GM23338 (cell line): ENCODE results near the gene NTN1. TPM values are rescaled to one million over a fixed set of nuclear protein-coding genes. Genes with fewer than 3 reads are reported as not detected.
A peak's percentile ranks its signal among the peaks of the same experiment; 100 is the strongest.

Experiments used
- ATAC-seq: fragments of 200-7000 bp; cut with Tn5 transposase; 3 replicates; pipeline ENCODE4 v1.9.1; 2020
- DNase-seq: peaks from one replicate; pipeline ENCODE4 v3.0.0-alpha.2; 2015; ENCODE audit warnings: low spot score
- H2AFZ ChIP-seq: fragments of 200-600 bp; sonication (generic); 2 replicates; pipeline ENCODE4 v1.8.0; 2016; ENCODE audit warnings: antibody characterized with exemption, mild to moderate bottlenecking, moderate library complexity
- H3F3A ChIP-seq: fragments of 200-600 bp; sonication (generic); replicated peaks from 2 replicates; pipeline ENCODE4 v1.8.0; 2017; ENCODE audit warnings: antibody characterized with exemption, mixed run types, low read depth
- H3K27ac ChIP-seq: fragments of 200-600 bp; sonication (generic); 2 replicates; pipeline ENCODE4 v1.6.1; 2016; ENCODE audit warnings: low read depth
- H3K27me3 ChIP-seq: fragments of 200-600 bp; sonication (generic); 2 replicates; pipeline ENCODE4 v1.8.0; 2016; ENCODE audit warnings: mild to moderate bottlenecking, mixed run types, moderate library complexity; ENCODE audit not compliant: insufficient read depth
- H3K36me3 ChIP-seq: fragments of 200-600 bp; sonication (generic); 2 replicates; pipeline ENCODE4 v1.8.0; 2016; ENCODE audit warnings: mild to moderate bottlenecking; ENCODE audit not compliant: insufficient read depth
- H3K4me1 ChIP-seq: fragments of 200-600 bp; sonication (generic); 2 replicates; pipeline ENCODE4 v1.8.0; 2016; ENCODE audit warnings: mild to moderate bottlenecking, moderate library complexity; ENCODE audit not compliant: insufficient read depth
- H3K4me2 ChIP-seq: fragments of 200-600 bp; sonication (generic); 2 replicates; pipeline ENCODE4 v1.7.1; 2017; ENCODE audit warnings: mixed run types
- H3K4me3 ChIP-seq: fragments of 200-600 bp; sonication (generic); 2 replicates; pipeline ENCODE4 v1.6.1; 2016; ENCODE audit warnings: mixed run types
- H3K79me2 ChIP-seq: fragments of 200-600 bp; sonication (generic); replicated peaks from 2 replicates; pipeline ENCODE4 v1.8.0; 2017; ENCODE audit warnings: mild to moderate bottlenecking; ENCODE audit not compliant: insufficient read depth
- H3K9me2 ChIP-seq: fragments of 200-600 bp; sonication (generic); 2 replicates; pipeline ENCODE4 v1.8.0; 2017; ENCODE audit not compliant: insufficient read depth
- H4K20me1 ChIP-seq: fragments of 200-600 bp; sonication (generic); replicated peaks from 2 replicates; pipeline ENCODE4 v1.8.0; 2017; ENCODE audit warnings: mild to moderate bottlenecking; ENCODE audit not compliant: insufficient read depth
- H3K27ac Mint-ChIP-seq: 2 replicates; pipeline ENCODE4 v1.8.0; 2020; ENCODE audit warnings: inconsistent platforms, mild to moderate bottlenecking, moderate library complexity, mixed read lengths
- H3K27me3 Mint-ChIP-seq: 3 replicates; pipeline ENCODE4 v1.8.0; 2022; ENCODE audit warnings: low read depth, mild to moderate bottlenecking, moderate library complexity, mixed read lengths, inconsistent platforms; ENCODE audit not compliant: insufficient read depth, poor library complexity
- H3K36me3 Mint-ChIP-seq: 3 replicates; pipeline ENCODE4 v1.8.0; 2021; ENCODE audit warnings: low read depth, mild to moderate bottlenecking, inconsistent platforms, moderate library complexity, mixed read lengths
- H3K4me1 Mint-ChIP-seq: 3 replicates; pipeline ENCODE4 v1.8.0; 2020; ENCODE audit warnings: mild to moderate bottlenecking, inconsistent platforms, mixed read lengths
- H3K4me3 Mint-ChIP-seq: 3 replicates; pipeline ENCODE4 v1.8.0; 2021; ENCODE audit warnings: moderate library complexity, mild to moderate bottlenecking, inconsistent platforms, mixed read lengths
- H3K9me3 Mint-ChIP-seq: 3 replicates; pipeline ENCODE4 v1.8.0; 2020; ENCODE audit warnings: moderate library complexity, mild to moderate bottlenecking, inconsistent platforms, mixed read lengths
- CTCF ChIP-seq, 2 experiments: fragments of 200-600 bp in 1 of 2; sonication (generic) in 1 of 2; conservative IDR thresholded peaks; 2 replicates each; pipeline versions ENCODE4 v1.5.1 to v1.6.1; 2016 to 2017; ENCODE audit warnings: antibody characterized with exemption in 2 of 2, low read depth in 2 of 2, mild to moderate bottlenecking in 2 of 2, moderate library complexity in 1 of 2
- NANOG ChIP-seq: IDR thresholded peaks from 2 replicates; pipeline ENCODE4 v1.6.1; 2016; ENCODE audit warnings: antibody characterized with exemption, borderline replicate concordance
- STAT1 ChIP-seq: IDR thresholded peaks from one replicate; pipeline ENCODE4 v1.6.1; 2016; ENCODE audit warnings: antibody characterized with exemption; ENCODE audit not compliant: unreplicated experiment
- ZNF114 ChIP-seq: fragments of 250-450 bp; sonication (Bioruptor Pico); IDR thresholded peaks from 2 replicates; pipeline ENCODE4 v1.5.0; 2020; ENCODE audit warnings: mild to moderate bottlenecking, moderate library complexity
- ZNF462 ChIP-seq: fragments of 250-450 bp; sonication (Bioruptor Pico); IDR thresholded peaks from 2 replicates; pipeline ENCODE4 v1.5.0; 2020; ENCODE audit warnings: mild to moderate bottlenecking, moderate library complexity
- polyA plus RNA-seq: library from polyadenylated mRNA; unstranded; fragments of >200 nt; fragmentation: Nextera tagmentation; extraction: Ambion mirVana; gene quantifications from 2 replicates; pipeline ENCODE4 v1.2.1, GENCODE V29; 2016
- total RNA-seq: library from RNA; depleted of rRNA; stranded (reverse); fragments of >200 nt; shearing (Covaris generic); gene quantifications from 2 replicates; pipeline ENCODE4 v1.2.3, GENCODE V29; 2014

The NTN1 gene
- total and polyA plus RNA-seq, 2 experiments from 2014 or later: 0.57 to 2.6 TPM

GRCh38 chr17:8991514-8992285 lies 29.6 kb upstream of the NTN1 start:
- Histone ChIP-seq H2AFZ (peak overlapping the region; percentile 82), H3K27me3 (no peaks in the 10 kb centered on the region), H3F3A (no peaks in the 10 kb centered on the region), H3K4me1 (peaks cover 6% of the 10 kb centered on the region; the same call in 1 of the 2 replicates), H3K4me3 (no peak overlapping the region), H4K20me1 (no peaks in the 10 kb centered on the region), H3K27ac (no peak overlapping the region), H3K79me2 (no peaks in the 10 kb centered on the region), H3K36me3 (no peaks in the 10 kb centered on the region), H3K4me2 (no peak overlapping the region), H3K9me2 (no peaks in the 10 kb centered on the region)
- peaks cover 15% of the 10 kb centered on the region for H3K4me1 Mint-ChIP-seq
- H3K27ac Mint-ChIP-seq: no peak overlapping the region
- DNase-seq (peak; percentile 95), ATAC-seq (peak; percentile 88)
- peaks cover 4% of the 10 kb centered on the region for H3K27me3 Mint-ChIP-seq
- peak; percentile 87 to 93 for TF ChIP-seq CTCF (conservative IDR thresholded peaks at IDR 0.05; ENCODE audit: low read depth in 2 of 2)
- no peak for TF ChIP-seq ZNF114 (CRISPR knock-in tag)
- H3K4me3 Mint-ChIP-seq: no peak overlapping the region
- peaks cover 12% of the 10 kb centered on the region for H3K9me3 Mint-ChIP-seq
- no peaks in the 10 kb centered on the region for H3K36me3 Mint-ChIP-seq

- Histone ChIP-seq H2AFZ (no peak overlapping the region), H3K36me3 (no peaks in the 10 kb centered on the region), H3K27me3 (no peaks in the 10 kb centered on the region), H3K4me1 (peaks cover 6% of the 10 kb centered on the region; the same call in 1 of the 2 replicates), H4K20me1 (no peaks in the 10 kb centered on the region), H3F3A (no peaks in the 10 kb centered on the region), H3K4me2 (no peak overlapping the region), H3K27ac (no peak overlapping the region), H3K4me3 (no peak overlapping the region), H3K79me2 (no peaks in the 10 kb centered on the region), H3K9me2 (no peaks in the 10 kb centered on the region)
- no peak overlapping the region for H3K4me3 Mint-ChIP-seq
- TF ChIP-seq STAT1 (no peak), NANOG (no peak), ZNF462 (CRISPR knock-in tag) (no peak), CTCF (conservative IDR thresholded peaks at IDR 0.05; ENCODE audit: low read depth in 2 of 2) (peak; percentile 92 to 96)
- H3K27me3 Mint-ChIP-seq: peaks cover 8% of the 10 kb centered on the region
- peaks cover 15% of the 10 kb centered on the region for H3K4me1 Mint-ChIP-seq
- DNase-seq (peak; percentile 91), ATAC-seq (peak; percentile 80)
- H3K36me3 Mint-ChIP-seq: no peaks in the 10 kb centered on the region
- no peak overlapping the region for H3K27ac Mint-ChIP-seq
- H3K9me3 Mint-ChIP-seq: peaks cover 5% of the 10 kb centered on the region; the same call in 2 of the 3 replicates
Measured at GRCh38 chr17:8994319-8994718, 27.0 kb upstream of the NTN1 start.
